ENCODE measurements around the gene GMPPA. TPM values are rescaled to one million over a fixed set of nuclear protein-coding genes. Genes with fewer than 3 reads are reported as not detected.

Gene GMPPA
- total and polyA plus RNA-seq, 4 donors = 20.2 to 59.4 (median 43.4) TPM

GRCh38 chr2:219552382-219553167, 53.9 kb downstream of the GMPPA start:
- no peaks in the 10 kb centered on the region for H3K36me3 ChIP-seq (ENCODE audit: control insufficient read depth in 4 of 4, insufficient read depth in 3 of 4, low read depth in 1 of 4, low read length in 3 of 4)
- peaks cover 5 to 15% (median 12%) of the 10 kb centered on the region in 4 donors for H3K4me1 ChIP-seq (ENCODE audit: control insufficient read depth in 4 of 4, insufficient read depth in 4 of 4, low read length in 3 of 4)
- peak overlapping the region in 2 of 3 donors; percentile 56 to 67 for H3K4me3 ChIP-seq (ENCODE audit: low read depth in 1 of 3, low read length in 3 of 3)
- H3K27ac ChIP-seq (ENCODE audit: low read depth in 1 of 2, low read length in 2 of 2) = no peak overlapping the region
- no peak overlapping the region for H3K9ac ChIP-seq (ENCODE audit: low read depth in 1 of 2, low read length in 2 of 2)
- TF ChIP-seq TAF1 (conservative IDR thresholded peaks at IDR 0.05) = no peak
- no peak for TF ChIP-seq FOXA1 (IDR thresholded peaks at IDR 0.05)
- TF ChIP-seq SP1 (IDR thresholded peaks at IDR 0.05) = peak; percentile 55
- no peak for TF ChIP-seq EGR1 (IDR thresholded peaks at IDR 0.05; ENCODE audit: low read depth in 2 of 2)
- peak; percentile 37 for TF ChIP-seq REST (IDR thresholded peaks at IDR 0.05)
- no peak for TF ChIP-seq CTCF (IDR thresholded peaks at IDR 0.05; ENCODE audit: low read depth, low read length, missing input control)
- TF ChIP-seq JUND (IDR thresholded peaks at IDR 0.05) = no peak
- no peaks in the 10 kb centered on the region for H3K9me3 ChIP-seq (ENCODE audit: control insufficient read depth in 4 of 4, low read length in 3 of 4)
- H3K27me3 ChIP-seq (ENCODE audit: control insufficient read depth in 4 of 4, insufficient read depth in 4 of 4, low read length in 3 of 4) = peaks cover 0 to 7% (median 0%) of the 10 kb centered on the region in 4 donors
- 4% methylated on average over 99 of the region's 99 CpGs for WGBS
- DNase-seq (ENCODE audit: low spot score) = peak; percentile 91

- Histone ChIP-seq H3K9ac (ENCODE audit: low read depth in 1 of 2, low read length in 2 of 2) (no peak overlapping the region), H3K27me3 (ENCODE audit: control insufficient read depth in 4 of 4, insufficient read depth in 4 of 4, low read length in 3 of 4) (peaks cover 0 to 7% (median 0%) of the 10 kb centered on the region in 4 donors), H3K27ac (ENCODE audit: low read depth in 1 of 2, low read length in 2 of 2) (no peak overlapping the region), H3K36me3 (ENCODE audit: control insufficient read depth in 4 of 4, insufficient read depth in 3 of 4, low read depth in 1 of 4, low read length in 3 of 4) (no peaks in the 10 kb centered on the region), H3K4me3 (ENCODE audit: low read depth in 1 of 3, low read length in 3 of 3) (peak overlapping the region in 2 of 3 donors; percentile 56 to 67), H3K9me3 (ENCODE audit: control insufficient read depth in 4 of 4, low read length in 3 of 4) (no peaks in the 10 kb centered on the region), H3K4me1 (ENCODE audit: control insufficient read depth in 4 of 4, insufficient read depth in 4 of 4, low read length in 3 of 4) (peaks cover 5 to 15% (median 12%) of the 10 kb centered on the region in 4 donors)
- DNase-seq (ENCODE audit: low spot score) = no peak
- TF ChIP-seq MAX (IDR thresholded peaks at IDR 0.05) (no peak), HNF4G (IDR thresholded peaks at IDR 0.05) (no peak), YY1 (IDR thresholded peaks at IDR 0.05) (no peak), EGR1 (IDR thresholded peaks at IDR 0.05; ENCODE audit: low read depth in 2 of 2) (no peak)
- WGBS = 26% methylated on average over 7 of the region's 7 CpGs
These were observed 54.4 kb downstream of the GMPPA start for GRCh38 chr2:219553168-219553417.

GRCh38 chr2:219553463-219553963, 54.8 kb downstream of the GMPPA start:
- H3K9ac ChIP-seq (ENCODE audit: low read depth in 1 of 2, low read length in 2 of 2) = no peak overlapping the region
- H3K9me3 ChIP-seq (ENCODE audit: control insufficient read depth in 4 of 4, low read length in 3 of 4) = no peaks in the 10 kb centered on the region
- peaks cover 0 to 7% (median 0%) of the 10 kb centered on the region in 4 donors for H3K27me3 ChIP-seq (ENCODE audit: control insufficient read depth in 4 of 4, insufficient read depth in 4 of 4, low read length in 3 of 4)
- no peaks in the 10 kb centered on the region for H3K36me3 ChIP-seq (ENCODE audit: control insufficient read depth in 4 of 4, insufficient read depth in 3 of 4, low read depth in 1 of 4, low read length in 3 of 4)
- no peak for DNase-seq (ENCODE audit: low spot score)
- H3K4me3 ChIP-seq (ENCODE audit: low read depth in 1 of 3, low read length in 3 of 3) = no peak overlapping the region
- peaks cover 5 to 15% (median 12%) of the 10 kb centered on the region in 4 donors for H3K4me1 ChIP-seq (ENCODE audit: control insufficient read depth in 4 of 4, insufficient read depth in 4 of 4, low read length in 3 of 4)
- 82% methylated on average over 12 of the region's 12 CpGs for WGBS
- H3K27ac ChIP-seq (ENCODE audit: low read depth in 1 of 2, low read length in 2 of 2) = no peak overlapping the region
- TF ChIP-seq RAD21 (IDR thresholded peaks at IDR 0.05) (no peak), TAF1 (conservative IDR thresholded peaks at IDR 0.05) (no peak), ZBTB33 (IDR thresholded peaks at IDR 0.05) (no peak), RXRA (IDR thresholded peaks at IDR 0.05) (no peak), JUND (IDR thresholded peaks at IDR 0.05) (no peak), NR2F2 (IDR thresholded peaks at IDR 0.05) (no peak), FOXA1 (IDR thresholded peaks at IDR 0.05) (no peak), CTCF (IDR thresholded peaks at IDR 0.05; ENCODE audit: low read depth, low read length, missing input control) (no peak), GABPA (IDR thresholded peaks at IDR 0.05 in 1 of 2, conservative IDR thresholded peaks at IDR 0.05 in 1 of 2) (no peak), FOXA2 (IDR thresholded peaks at IDR 0.05) (no peak), YY1 (IDR thresholded peaks at IDR 0.05) (no peak)

All from liver (tissue), 9 donors.